ENCODE results near the gene NXPH4.

NXPH4 gene

GRCh38 chr12:57254506-57255280, 38.1 kb downstream of the NXPH4 start:
- no peak overlapping the region for H3K4me3 ChIP-seq (ENCODE audit: low read length)
- DNase-seq (ENCODE audit: low read depth, low spot score), result no peak

DNA sequence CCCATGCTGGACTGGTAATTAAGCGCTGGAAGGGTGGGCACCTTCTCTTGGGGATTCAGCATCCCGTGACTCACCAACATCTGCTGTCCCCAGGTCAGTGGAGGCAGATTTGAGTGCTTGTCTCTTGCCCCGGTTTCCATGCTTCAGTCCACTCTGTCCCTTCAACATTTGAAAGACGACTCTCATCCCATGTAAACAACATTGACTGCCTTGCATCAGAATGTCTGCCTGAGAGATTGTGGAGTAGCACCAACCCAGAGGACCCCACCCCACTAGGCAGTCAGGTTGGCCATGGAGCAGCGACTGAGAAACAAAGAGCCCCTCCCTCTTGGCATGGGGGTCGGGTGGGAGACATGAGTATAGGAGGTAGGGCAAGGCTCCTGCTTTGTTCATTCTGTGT, 39.3 kb downstream of the NXPH4 start:
- no peak for DNase-seq (ENCODE audit: low read depth, low spot score)
- no peak overlapping the region for H3K4me3 ChIP-seq (ENCODE audit: low read length)

- no peak for DNase-seq (ENCODE audit: low read depth, low spot score)
- no peak overlapping the region for H3K4me3 ChIP-seq (ENCODE audit: low read length)
These were observed 42.7 kb downstream of the NXPH4 start for GRCh38 chr12:57258977-57259970.

DNA sequence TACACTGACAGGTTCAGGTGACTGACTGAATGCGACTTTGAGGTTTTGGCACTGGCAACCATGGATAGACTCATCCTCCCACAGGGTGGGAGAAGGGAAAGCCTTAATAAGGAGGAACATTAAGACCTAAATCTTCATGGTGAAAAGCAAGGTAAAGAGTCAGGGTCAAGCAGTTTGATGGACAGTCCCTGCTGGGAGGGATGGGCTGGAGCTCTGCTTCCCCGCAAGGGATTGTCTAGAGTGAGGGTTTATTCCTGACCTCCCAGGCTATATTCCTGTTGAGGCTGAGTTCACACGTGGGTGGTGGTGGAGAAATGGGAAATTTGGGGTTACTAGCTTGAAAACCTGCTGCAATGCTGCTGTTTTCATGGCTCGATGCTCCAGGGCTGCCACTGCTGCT, 43.8 kb downstream of the NXPH4 start:
- DNase-seq (ENCODE audit: low read depth, low spot score), result no peak
- H3K4me3 ChIP-seq (ENCODE audit: low read length), result no peak overlapping the region

DNA sequence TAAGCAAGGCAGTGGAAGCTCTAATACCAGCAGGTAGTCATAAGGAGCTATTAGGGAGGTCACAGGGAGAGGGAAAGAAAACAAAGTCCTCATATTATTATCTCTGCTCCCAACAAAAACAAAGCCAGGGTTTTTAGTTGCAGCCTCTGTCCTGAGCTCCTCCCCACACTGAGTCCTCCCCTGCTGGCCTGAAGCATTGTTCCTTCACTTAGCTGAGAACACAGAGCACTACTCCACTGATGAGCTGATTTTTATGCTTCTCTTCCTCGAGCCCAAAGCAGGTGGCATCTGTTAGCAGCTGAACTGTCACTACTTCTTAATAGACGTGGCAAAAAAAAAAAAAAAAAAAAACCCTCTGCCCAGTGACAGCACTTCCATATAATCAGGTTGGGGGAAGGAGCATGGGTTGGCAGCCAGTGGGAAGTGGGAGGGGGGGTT, 44.9 kb downstream of the NXPH4 start:
- no peak overlapping the region for H3K4me3 ChIP-seq (ENCODE audit: low read length)
- DNase-seq (ENCODE audit: low read depth, low spot score), result no peak

- H3K4me3 ChIP-seq (ENCODE audit: low read length), result no peak overlapping the region
- DNase-seq (ENCODE audit: low read depth, low spot score), result no peak
These were observed 45.7 kb downstream of the NXPH4 start for GRCh38 chr12:57262126-57262822.

- no peak for DNase-seq (ENCODE audit: low read depth, low spot score)
- H3K4me3 ChIP-seq (ENCODE audit: low read length), result no peak overlapping the region
These were observed 46.5 kb downstream of the NXPH4 start for GRCh38 chr12:57263096-57263495.

DNA sequence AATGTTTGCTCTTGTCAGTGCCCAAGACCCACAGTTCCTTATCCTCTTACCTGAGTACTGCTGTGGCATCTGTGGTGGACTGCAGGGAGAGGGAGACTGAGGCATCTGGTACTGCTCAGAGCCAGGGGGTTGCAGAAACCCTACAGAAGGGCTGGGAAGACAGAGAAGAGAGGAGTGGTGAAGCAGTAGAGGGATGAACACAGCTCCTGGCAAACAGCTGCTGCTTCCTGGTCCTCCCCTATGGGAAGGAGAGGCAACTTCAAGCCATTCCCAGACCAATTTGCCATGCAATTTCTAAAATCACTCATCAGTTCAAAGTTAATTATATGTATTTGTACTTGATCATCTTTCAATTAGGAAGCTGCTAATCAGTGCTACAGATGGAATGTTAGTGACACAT, 50.1 kb downstream of the NXPH4 start:
- no peak overlapping the region for H3K4me3 ChIP-seq (ENCODE audit: low read length)
- DNase-seq (ENCODE audit: low read depth, low spot score), result no peak

- no peak for DNase-seq (ENCODE audit: low read depth, low spot score)
- no peak overlapping the region for H3K4me3 ChIP-seq (ENCODE audit: low read length)
These were observed 51.7 kb downstream of the NXPH4 start for GRCh38 chr12:57268264-57268663.

DNA sequence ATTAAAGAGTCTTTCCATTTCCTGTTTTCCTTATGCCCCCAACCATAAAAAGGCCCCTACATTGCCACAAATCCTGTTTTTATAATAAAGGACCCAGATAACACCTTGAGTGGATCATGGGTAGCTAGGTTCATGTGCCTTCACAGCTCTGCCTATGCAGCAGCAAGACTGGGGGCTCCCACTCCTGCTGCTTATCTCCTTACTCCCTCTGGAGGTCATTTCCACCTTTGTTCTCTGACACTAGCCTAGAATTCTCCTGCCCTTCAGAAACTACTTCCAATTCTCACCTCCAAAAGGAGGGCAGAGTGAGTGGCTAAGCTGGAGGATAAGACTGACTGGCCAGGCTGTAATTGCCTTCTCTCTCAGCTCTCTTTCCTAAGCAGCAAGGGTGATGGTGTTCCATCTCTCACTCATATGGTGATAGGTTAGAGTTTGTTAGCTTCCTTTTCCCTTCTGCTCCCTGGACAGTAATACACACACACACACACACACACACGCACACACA, 54.4 kb downstream of the NXPH4 start:
- no peak for DNase-seq (ENCODE audit: low read depth, low spot score)
- H3K4me3 ChIP-seq (ENCODE audit: low read length), result no peak overlapping the region

- no peak overlapping the region for H3K4me3 ChIP-seq (ENCODE audit: low read length)
- no peak for DNase-seq (ENCODE audit: low read depth, low spot score)
These were observed 56.0 kb downstream of the NXPH4 start for GRCh38 chr12:57272337-57273151.

DNA sequence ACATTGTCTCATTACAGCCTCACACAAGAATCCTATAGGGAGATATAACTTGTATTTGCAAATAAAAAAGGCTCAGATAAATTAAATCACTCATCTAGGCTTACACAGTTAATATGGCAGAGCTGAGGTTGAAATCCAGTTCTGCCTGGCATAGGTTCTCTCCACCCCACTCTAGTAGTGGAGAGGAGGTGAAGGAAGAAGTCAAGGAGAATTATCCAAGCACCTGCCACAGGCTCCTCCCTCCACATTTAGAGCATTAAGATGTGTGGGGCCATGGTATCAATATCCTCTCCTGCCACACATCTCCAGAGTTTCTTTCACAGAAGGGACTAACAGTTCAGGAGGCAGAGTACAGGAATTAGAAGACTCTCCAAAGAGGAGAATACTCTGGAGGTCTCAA, 56.9 kb downstream of the NXPH4 start:
- H3K4me3 ChIP-seq (ENCODE audit: low read length), result no peak overlapping the region
- DNase-seq (ENCODE audit: low read depth, low spot score), result no peak
